Kidney epithelial cell (primary cell): ENCODE data around the gene UBFD1. TPM values are rescaled to one million over a fixed set of nuclear protein-coding genes. Genes with fewer than 3 reads are reported as not detected.
"Not testable (repeated sequence)": the region's sequence is repeated elsewhere in the genome, so short reads cannot be mapped to it uniquely, and the experiment has no call there.

Source experiments
- DNase-seq: peaks from one replicate; pipeline ENCODE4 v3.0.0-alpha.2; 2010; ENCODE audit warnings: low read depth
- H3K27me3 ChIP-seq: 2 replicates; pipeline ENCODE4 v1.6.0; 2011; ENCODE audit warnings: low read length; ENCODE audit not compliant: control insufficient read depth, insufficient read depth
- H3K36me3 ChIP-seq: 2 replicates; pipeline ENCODE4 v1.5.1; 2011; ENCODE audit warnings: low read length; ENCODE audit not compliant: control insufficient read depth, insufficient read depth
- H3K4me3 ChIP-seq: 2 replicates; pipeline ENCODE4 v1.5.1; 2011; ENCODE audit warnings: low read depth, mild to moderate bottlenecking, control low read depth, low read length
- total RNA-seq: library from RNA; depleted of rRNA; stranded (reverse); fragments of >200 nt; gene quantifications from 2 replicates; pipeline ENCODE4 v1.2.3, GENCODE V29; 2015
- TF ChIP-seq, protein P1 (sequence below): IDR thresholded peaks from 2 replicates; pipeline ENCODE4 v1.5.1; 2011; ENCODE audit warnings: mild to moderate bottlenecking, moderate library complexity, low read length, control low read depth, inconsistent platforms; ENCODE audit not compliant: insufficient read depth, poor library complexity, severe bottlenecking

Gene UBFD1
- total RNA-seq, 1 donor from 2014 or later = 135 TPM

- Histone ChIP-seq H3K27me3 (no peaks in the 10 kb centered on the region), H3K36me3 (no peaks in the 10 kb centered on the region), H3K4me3 (peak within 1 kb of the TSS; percentile 72)
- no peak for DNase-seq
- TF ChIP-seq, protein P1, sequence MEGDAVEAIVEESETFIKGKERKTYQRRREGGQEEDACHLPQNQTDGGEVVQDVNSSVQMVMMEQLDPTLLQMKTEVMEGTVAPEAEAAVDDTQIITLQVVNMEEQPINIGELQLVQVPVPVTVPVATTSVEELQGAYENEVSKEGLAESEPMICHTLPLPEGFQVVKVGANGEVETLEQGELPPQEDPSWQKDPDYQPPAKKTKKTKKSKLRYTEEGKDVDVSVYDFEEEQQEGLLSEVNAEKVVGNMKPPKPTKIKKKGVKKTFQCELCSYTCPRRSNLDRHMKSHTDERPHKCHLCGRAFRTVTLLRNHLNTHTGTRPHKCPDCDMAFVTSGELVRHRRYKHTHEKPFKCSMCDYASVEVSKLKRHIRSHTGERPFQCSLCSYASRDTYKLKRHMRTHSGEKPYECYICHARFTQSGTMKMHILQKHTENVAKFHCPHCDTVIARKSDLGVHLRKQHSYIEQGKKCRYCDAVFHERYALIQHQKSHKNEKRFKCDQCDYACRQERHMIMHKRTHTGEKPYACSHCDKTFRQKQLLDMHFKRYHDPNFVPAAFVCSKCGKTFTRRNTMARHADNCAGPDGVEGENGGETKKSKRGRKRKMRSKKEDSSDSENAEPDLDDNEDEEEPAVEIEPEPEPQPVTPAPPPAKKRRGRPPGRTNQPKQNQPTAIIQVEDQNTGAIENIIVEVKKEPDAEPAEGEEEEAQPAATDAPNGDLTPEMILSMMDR = peak; percentile 62
Measured at GRCh38 chr16:23595951-23596720, 38.6 kb downstream of the UBFD1 start, which contains the start of gene NDUFAB1. Gene NDUFAB1 (minus strand): TSS chr16:23596316. CDS start chr16:23596290, 26 bp downstream.

DNA sequence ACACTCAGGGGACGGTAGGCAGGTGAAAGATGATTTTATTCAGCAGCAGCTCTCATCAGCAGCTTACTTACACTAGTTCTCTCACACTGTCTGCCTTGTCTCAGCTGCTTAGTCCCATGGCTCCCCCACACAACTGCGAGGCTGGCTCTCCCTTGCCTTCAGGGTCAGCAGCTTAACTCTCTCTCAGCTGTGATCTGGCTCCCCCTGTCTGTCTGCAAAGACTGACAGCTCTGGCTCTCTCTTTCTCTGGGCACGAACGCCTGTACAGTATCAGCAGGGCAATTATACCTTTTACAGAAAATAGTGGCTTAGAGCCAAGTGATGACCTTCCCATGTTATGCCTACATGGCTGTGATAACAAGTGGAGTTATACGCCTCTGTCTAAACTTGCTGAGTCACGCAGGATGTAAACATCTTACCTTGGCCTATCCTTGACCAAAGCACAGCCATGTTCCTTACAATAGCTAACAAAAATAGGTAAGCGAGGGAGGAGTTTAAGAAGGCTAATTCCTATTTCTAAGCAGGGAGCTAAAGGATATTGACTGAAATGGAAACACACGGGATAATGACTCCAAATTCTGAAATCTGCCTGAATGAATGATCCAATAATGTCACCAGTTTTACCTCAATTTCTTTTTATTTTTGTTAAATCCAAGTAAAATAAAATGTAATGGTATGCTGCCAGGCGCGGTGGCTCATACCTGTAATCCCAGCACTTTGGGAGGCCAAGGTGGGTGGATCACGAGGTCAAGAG lies 39.7 kb downstream of the UBFD1 start:
- H3K36me3 ChIP-seq = no peaks in the 10 kb centered on the region
- H3K27me3 ChIP-seq = no peaks in the 10 kb centered on the region
- TF ChIP-seq, protein P1 = peak; percentile 16
- no peak for DNase-seq
- H3K4me3 ChIP-seq = no peak overlapping the region

GRCh38 chr16:23607726-23608125 lies 50.2 kb downstream of the UBFD1 start:
- no peaks in the 10 kb centered on the region for H3K36me3 ChIP-seq

DNA sequence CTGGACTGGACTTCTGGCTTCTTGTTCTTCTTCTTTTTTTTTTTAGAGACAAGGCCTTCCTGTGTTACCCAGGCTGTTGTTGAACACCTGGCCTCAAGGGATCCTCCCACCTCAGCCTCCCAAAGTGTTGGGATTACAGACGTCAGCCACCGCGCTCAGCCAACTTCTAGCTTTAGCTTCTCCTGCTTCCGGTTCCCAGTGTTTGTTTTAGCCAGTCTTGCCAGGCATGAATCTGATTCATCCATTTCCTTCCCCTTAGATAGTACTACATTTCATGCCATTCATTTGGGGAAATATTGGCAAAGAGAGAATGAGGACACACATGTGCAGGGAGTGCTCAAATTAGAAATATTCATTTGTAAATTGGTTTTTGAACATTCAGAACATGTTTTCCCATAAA lies 50.7 kb downstream of the UBFD1 start:
- TF ChIP-seq, protein P1 = no peak
- Histone ChIP-seq H3K27me3 (no peaks in the 10 kb centered on the region), H3K4me3 (no peak overlapping the region), H3K36me3 (no peaks in the 10 kb centered on the region)
- no peak for DNase-seq

More at GRCh38 chr16:23607726-23608125, 50.2 kb downstream of the UBFD1 start:
- H3K27me3 ChIP-seq = no peaks in the 10 kb centered on the region
- TF ChIP-seq, protein P1 = no peak
- no peak for DNase-seq
- no peak overlapping the region for H3K4me3 ChIP-seq

- TF ChIP-seq, protein P1 = no peak
- H3K36me3 ChIP-seq = no peaks in the 10 kb centered on the region
- H3K27me3 ChIP-seq = no peaks in the 10 kb centered on the region
- no peak overlapping the region for H3K4me3 ChIP-seq
- no peak for DNase-seq
Measured at GRCh38 chr16:23609929-23610328, 52.4 kb downstream of the UBFD1 start.

DNA sequence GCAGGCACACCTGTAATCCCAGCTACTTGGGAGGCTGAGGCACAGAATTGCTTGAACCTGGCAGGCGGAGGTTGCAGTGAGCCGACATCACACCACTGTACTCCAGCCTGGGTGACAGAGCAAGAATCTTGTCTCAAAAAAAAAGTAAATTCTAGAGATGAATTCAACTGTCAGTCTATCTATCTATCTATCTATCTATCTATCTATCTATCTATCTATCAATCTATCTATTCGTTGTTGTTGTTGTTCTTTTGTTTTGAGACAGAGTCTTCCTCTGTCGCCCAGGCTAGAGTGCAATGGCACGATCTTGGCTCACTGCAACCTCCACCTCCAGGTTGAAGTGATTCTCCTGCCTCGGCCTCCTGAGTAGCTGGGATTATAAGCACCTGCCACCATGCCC lies 53.4 kb downstream of the UBFD1 start:
- not testable (repeated sequence) for H3K36me3 ChIP-seq, H3K4me3 ChIP-seq, H3K27me3 ChIP-seq, DNase-seq
